GM10248 (cell line): ENCODE results near the gene FADS2.

Experiments used
- CTCF ChIA-PET: fragments of 300-600 bp; sonication (Branson Sonifier 250); formaldehyde crosslinking; extraction: SDS; loops from one replicate; lab custom pipeline; 2021; ENCODE audit warnings: antibody characterized with exemption; lab: Yijun Ruan, JAX
- POLR2A ChIA-PET: fragments of 350-650 bp; sonication (Branson Sonifier 250); formaldehyde crosslinking; extraction: SDS; loops from one replicate; lab custom pipeline; 2020; ENCODE audit warnings: antibody characterized with exemption; lab: Yijun Ruan, JAX
- DNase-seq: peaks from one replicate; pipeline ENCODE4 v3.0.0; 2012; ENCODE audit errors: extremely low spot score
- TF ChIP-seq, protein P1 (sequence below): IDR thresholded peaks from 2 replicates; pipeline ENCODE4 v1.5.1; 2012; ENCODE audit warnings: mild to moderate bottlenecking, low read depth; ENCODE audit errors: extremely low read depth, missing control alignments, control extremely low read depth

The FADS2 gene

DNA sequence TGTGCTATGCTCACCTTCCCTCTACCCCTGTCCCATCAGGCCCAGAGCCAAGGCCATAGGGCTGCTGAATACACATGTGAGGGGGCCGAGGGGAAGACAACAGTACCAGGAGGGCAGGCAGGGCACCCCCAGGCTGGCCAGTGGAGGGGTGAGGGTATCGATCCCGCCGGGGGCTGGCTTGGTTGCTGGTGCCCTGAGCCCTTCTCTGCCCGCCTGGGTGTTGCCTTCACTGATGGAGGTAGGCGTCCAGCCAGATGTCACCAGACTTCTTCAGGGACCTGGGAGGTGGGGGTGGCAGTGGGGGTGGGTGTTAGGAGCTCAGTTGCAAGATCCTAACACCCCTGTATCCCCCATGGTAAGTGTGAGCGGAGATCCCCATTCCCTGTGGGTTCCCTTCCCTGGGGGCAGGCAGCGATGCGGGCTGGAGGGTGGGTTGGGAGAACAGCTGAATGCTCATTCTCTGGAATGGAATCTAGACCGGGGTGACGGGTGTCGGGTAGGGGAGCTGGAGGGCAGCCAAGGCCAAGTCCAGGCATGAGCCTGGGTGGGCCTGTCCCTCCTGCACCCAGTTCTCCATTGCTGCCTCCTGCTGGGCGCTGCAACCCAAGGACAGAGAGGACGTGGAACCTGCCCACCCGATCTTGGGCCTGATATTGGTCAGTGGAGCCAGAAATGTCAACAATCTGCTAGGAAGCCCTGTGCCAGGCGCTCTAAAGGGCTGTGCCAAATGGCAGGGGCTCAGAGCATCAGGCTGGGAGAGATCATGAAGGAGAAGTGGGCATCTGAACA lies 45.7 kb downstream of the FADS2 start:
- ChIA-PET CTCF (interaction anchor here (1.0 to 10.8 kb wide), 7 partner anchors 8 to 234 kb away, joined by 3 to 92 read pairs (median 3); no protein-coding TSS in a partner anchor), POLR2A (no interaction called here)
- TF ChIP-seq, protein P1, sequence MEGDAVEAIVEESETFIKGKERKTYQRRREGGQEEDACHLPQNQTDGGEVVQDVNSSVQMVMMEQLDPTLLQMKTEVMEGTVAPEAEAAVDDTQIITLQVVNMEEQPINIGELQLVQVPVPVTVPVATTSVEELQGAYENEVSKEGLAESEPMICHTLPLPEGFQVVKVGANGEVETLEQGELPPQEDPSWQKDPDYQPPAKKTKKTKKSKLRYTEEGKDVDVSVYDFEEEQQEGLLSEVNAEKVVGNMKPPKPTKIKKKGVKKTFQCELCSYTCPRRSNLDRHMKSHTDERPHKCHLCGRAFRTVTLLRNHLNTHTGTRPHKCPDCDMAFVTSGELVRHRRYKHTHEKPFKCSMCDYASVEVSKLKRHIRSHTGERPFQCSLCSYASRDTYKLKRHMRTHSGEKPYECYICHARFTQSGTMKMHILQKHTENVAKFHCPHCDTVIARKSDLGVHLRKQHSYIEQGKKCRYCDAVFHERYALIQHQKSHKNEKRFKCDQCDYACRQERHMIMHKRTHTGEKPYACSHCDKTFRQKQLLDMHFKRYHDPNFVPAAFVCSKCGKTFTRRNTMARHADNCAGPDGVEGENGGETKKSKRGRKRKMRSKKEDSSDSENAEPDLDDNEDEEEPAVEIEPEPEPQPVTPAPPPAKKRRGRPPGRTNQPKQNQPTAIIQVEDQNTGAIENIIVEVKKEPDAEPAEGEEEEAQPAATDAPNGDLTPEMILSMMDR = no peak
- no peak for DNase-seq

DNA sequence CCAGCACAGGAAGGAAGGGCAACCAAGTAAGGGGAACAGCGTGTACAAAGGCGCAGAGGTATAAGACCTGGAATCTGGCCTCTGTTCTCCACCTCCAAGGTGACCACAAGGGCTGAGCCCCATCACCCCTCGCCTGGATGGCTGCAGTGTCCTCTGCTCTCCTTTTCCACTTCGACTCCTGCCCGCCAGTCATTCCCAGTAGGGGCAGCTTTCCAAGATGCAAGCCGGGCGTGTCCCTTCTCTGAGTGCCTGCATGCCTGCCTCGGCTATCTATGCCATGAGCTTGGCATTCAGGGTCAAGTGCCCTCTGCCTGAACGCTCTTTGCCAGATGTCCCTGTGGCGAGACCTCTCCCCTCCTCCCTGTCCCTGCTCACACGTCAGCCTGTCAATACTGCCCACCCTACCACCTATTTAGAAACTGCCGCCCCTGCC lies 46.3 kb downstream of the FADS2 start:
- CTCF ChIA-PET = interaction anchor here (1.1 to 10.8 kb wide), 7 partner anchors 10 to 207 kb away, joined by 3 to 92 read pairs (median 4); no protein-coding TSS in a partner anchor
- no peak for DNase-seq
- POLR2A ChIA-PET = no interaction called here
- TF ChIP-seq, protein P1 = no peak

DNA sequence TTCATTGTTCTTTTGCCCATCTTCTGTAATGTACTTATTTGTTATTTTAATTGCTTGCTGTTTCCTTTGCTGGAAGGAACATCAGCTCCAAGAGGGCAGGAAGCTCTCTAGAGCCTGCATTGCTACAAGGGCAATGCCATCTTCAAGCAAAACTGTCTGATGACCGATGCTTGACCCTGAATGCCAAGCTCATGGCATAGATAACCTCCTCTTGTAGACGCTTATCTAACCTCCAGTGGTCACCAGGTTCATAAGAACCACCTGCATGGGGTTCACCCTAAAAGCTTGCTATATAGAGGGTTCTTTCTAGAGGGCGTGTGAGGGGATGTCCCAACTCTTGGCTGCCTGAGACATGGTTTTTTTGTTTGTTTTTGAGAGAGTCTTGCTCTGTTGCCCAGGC lies 46.8 kb downstream of the FADS2 start:
- CTCF ChIA-PET = interaction anchor here (1.1 to 10.8 kb wide), 4 partner anchors 23 to 207 kb away, joined by 4 to 92 read pairs (median 6); no protein-coding TSS in a partner anchor
- DNase-seq = no peak
- TF ChIP-seq, protein P1 = no peak
- POLR2A ChIA-PET = no interaction called here

DNA sequence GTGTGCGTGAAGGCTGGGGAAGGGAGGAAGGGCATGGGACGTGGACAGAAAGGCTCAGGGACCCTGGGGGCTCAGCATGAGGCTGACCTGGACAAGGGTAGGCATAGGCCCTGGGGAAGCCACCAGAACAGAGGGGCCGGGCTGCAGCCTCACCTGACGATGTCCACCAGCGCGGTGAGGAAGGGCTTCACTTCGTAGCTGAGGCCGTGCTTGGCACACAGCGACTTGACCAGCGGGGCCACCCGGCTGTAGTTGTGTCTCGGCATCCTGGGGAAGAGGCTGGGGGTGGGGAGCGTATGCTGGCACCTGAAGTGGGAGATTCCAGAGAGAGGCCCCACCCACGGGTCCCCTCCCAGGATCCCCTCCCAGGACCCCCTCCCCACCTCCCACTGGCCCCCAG lies 47.6 kb downstream of the FADS2 start:
- ChIA-PET CTCF (interaction anchor here (1.1 to 10.8 kb wide), 4 partner anchors 22 to 206 kb away, joined by 4 to 92 read pairs (median 6); no protein-coding TSS in a partner anchor), POLR2A (no interaction called here)
- TF ChIP-seq, protein P1 = no peak
- DNase-seq = no peak

GRCh38 chr11:61879152-61879551 lies 51.1 kb downstream of the FADS2 start:
- CTCF ChIA-PET = interaction anchor here (2.0 to 12.8 kb wide), 5 partner anchors 9 to 229 kb away, joined by 7 to 150 read pairs (median 21); no protein-coding TSS in a partner anchor
- no peak for DNase-seq
- TF ChIP-seq, protein P1 = no peak
- POLR2A ChIA-PET = no interaction called here

DNA sequence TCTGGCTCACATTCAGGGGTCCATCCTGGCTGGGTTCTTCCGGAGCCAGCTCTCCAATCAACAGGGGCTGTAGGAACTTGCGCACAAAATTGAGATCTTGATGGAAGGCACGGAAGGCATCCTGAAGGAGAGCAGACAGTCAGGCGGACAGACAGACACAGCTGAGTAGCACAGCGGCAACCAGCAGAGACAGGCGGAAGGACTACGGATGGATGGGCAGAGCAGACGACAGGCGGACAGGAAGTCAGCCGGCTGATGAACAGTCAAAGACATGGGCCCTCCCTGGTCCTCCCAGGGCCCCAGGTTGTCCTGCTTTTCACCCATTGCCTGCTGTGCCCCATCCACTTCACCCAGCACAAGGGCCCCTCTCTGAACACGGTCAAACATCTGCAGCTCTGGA lies 51.9 kb downstream of the FADS2 start:
- TF ChIP-seq, protein P1 = no peak
- POLR2A ChIA-PET = interaction anchor here (1.0 kb wide), 1 partner anchor 65 kb away, joined by 3 read pairs; no protein-coding TSS in a partner anchor
- CTCF ChIA-PET = interaction anchor here (0.8 to 12.8 kb wide), 7 partner anchors 9 to 228 kb away, joined by 3 to 150 read pairs (median 8); no protein-coding TSS in a partner anchor
- no peak for DNase-seq
